GM19395 (cell line): Measurements from ENCODE around the gene GPR108.
"Not testable (repeated sequence)": the region's sequence is repeated elsewhere in the genome, so short reads cannot be mapped to it uniquely, and the experiment has no call there.

Experiments used
- ATAC-seq: cut with Tn5 transposase; IDR thresholded peaks from one replicate; pipeline ENCODE4 v1.9.1; 2021; ENCODE audit warnings: mild to moderate bottlenecking, moderate library complexity; ENCODE audit not compliant: unreplicated experiment

The GPR108 gene

GRCh38 chr19:6761053-6761676 lies 23.8 kb upstream of the GPR108 start:
- ATAC-seq: no peak

GRCh38 chr19:6760606-6761005 lies 23.2 kb upstream of the GPR108 start:
- no peak for ATAC-seq

DNA sequence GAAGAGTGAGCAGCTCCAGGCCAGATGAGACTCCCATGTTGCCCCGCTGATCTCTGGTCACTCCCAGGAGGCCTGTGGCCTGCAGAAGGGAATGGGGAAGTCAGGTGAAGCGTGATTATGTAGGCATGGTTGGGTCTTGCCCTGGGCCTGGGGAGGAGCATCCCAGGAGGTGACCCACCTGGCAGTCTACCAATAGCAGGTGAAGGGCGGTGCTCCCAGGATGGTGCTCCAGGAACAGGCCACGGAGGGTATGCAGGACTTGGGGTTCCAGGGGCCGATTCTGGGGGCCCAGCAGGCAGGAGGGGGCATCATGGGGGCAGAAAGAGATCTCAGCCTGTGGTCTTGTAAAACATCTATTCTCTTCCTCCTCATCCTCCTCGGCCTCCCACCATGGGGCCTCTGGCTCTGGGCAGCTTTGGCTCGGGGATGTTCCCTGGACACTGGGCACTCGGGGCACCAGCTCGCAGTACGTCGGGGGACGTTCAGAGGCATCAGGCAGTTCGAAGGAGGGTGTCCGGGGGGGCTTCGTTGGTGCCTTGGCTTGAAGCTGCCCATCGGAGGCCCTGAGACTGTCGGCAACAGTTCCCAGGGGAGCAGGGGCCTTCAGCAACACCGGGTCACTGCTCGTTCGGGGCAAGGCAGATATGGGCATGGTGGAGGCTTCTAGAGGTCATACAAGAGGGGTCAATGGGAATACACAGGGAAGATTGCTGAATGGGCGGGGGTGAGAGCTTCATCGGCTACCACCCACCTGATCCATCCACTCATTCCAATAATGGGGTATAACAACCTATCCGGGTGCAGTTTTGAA lies 17.5 kb upstream of the GPR108 start:
- ATAC-seq: no peak

GRCh38 chr19:6754136-6754535 lies 16.8 kb upstream of the GPR108 start:
- ATAC-seq: no peak

DNA sequence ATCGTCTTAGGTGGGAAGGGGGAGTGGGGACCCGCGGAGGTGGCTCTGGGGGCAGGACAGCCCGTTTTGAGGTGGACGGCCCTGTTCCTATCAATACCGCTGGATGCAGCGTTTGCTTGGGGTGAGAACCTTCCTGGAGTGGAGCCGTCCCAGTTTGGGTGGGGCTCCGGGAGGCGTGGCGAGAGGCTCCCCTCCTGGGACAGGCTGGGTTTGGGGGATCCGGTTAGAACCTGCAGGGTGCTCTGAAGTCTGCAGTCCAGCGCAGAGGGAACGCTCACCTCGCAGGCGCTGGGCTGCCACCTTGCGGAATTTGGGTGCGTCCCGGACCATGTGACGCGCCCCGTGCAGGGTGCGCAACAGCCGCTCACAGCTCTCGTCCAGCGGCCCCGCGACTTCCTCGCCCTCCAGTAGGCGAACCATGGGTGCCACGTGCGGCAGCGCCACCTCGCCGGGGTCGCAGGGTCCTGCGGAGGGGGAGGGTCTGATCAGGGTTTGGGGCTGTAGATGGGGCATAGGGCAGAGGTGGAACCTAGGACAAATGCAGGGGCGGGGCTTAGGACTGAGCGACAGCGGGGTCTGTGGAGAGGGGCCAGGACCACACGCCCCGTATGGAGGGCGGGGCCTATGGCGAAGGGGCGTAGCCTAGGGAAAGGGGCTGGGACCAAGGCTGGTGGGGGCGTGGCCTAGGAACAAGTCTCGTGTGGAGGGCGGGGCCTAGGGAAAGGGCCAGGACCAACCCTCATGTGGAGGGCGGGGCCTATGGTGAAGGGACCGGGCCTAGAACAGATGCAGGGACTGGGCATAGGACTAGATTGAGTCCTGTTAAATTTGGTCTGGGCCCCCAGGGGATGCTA lies 16.0 kb upstream of the GPR108 start:
- ATAC-seq: peak; percentile 79

GRCh38 chr19:6752256-6753177 lies 15.1 kb upstream of the GPR108 start:
- no peak for ATAC-seq

GRCh38 chr19:6751189-6751588 lies 13.8 kb upstream of the GPR108 start:
- no peak for ATAC-seq

- ATAC-seq: no peak
Observed at GRCh38 chr19:6750062-6750461, 12.7 kb upstream of the GPR108 start.

DNA sequence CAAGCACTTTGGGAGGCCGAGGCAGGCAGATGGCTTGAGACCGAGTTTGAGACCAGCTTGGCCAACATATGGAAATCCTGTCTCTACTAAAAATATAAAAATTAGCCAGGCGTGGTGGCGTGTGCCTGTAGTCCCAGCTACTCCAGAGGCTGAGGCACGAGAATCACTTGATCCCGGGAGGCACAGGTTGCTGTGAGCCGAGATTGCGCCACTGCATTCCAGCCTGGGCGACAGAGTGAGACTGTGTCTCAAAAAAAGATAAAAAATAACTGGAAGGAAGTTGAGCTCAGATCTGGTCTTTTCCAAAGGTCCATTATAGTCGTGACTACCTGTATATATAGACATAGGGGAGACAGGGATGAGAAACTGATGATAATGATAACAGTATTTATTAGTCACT lies 11.2 kb upstream of the GPR108 start:
- ATAC-seq: not testable (repeated sequence)

- ATAC-seq: no peak
Observed at GRCh38 chr19:6745965-6746364, 8.6 kb upstream of the GPR108 start.

- no peak for ATAC-seq
Observed at GRCh38 chr19:6744381-6745301, 7.3 kb upstream of the GPR108 start.

DNA sequence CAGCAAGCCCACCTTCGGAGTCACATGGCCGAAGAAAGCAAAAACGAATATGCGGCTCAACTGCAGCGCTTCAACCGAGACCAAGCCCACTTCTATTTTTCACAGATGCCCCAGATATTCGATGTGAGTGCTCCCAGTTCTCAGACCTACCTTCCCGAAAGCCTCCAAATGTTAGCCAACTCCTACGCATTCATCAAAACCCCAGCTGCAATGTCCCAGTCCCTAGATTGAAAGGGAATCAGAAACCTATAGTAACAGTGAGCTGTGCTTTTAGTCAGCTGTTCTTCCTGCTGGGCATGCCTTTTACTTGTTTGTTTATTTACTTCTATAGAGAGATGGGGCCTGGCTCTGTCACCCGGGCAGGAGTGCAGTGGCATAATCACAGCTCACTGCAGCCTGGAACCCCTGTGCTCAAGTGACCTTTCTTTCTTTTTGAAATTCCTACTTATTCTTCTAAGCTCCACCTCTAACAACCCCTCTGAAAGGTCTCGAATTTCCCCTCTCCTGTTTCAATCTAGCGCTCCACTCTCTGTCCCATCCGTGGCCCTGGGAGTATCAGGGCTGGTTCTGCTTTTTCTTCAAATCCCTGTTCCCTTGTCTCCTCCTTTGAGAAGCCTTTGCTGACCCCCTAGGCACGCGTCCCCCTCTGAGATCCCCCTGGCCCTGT lies 6.5 kb upstream of the GPR108 start:
- no peak for ATAC-seq

DNA sequence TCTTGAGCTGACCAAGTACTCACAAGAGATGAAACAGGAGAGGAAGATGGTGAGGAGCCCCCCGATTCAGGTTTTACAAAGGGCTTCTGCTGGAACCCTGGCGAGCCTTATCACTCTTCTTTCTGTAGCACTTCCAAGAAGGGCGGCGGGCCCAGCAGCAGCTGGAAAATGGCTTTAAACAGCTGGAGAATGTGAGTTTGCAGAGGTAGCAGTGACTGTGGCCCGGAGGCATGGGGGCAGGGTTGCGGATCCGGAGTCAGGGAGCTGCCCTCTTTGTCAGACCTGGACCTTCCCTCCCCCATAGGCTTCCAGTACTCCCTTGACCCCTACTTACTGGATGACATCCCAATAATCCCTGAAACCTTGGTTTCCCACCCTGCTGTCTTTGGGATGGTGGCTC lies 5.7 kb upstream of the GPR108 start:
- ATAC-seq: no peak

GRCh38 chr19:6740589-6741343 lies 3.4 kb upstream of the GPR108 start:
- ATAC-seq: no peak

DNA sequence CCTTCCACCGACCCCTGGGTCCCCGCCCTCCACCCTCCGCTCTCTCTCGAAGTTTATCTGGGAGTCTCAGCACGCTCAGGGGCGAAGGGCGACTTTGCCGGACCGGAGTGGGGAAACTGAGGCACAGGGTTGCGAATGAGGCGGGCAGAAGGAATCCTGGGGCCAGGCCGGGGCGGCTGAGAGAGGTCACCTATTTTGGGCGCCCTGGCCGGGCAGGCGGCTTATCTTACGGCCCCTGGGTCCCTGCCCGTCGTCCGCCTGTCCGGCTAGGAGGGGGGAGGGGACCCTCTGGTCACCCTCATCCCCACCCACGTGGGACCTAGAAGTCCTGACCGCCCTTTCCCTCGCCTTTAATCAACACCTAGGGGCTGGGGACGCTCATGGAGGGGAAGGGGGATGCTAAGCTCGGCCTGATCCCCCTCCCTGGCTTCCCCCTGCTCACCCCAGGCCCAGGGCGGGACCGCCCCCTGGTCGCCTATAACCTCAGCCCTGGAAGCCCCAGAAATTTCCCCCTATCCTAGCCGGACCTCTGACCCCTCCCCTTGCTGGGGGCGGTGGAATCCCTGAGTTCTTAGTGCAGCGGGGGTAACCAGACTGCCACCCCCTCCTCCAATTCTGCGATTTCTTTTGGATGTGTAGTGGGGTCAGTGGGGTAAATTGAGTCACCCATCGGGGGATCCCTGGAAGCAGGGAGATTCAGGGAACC lies 2.7 kb upstream of the GPR108 start:
- ATAC-seq: no peak

- ATAC-seq: no peak
Observed at GRCh38 chr19:6739390-6739882, 2.1 kb upstream of the GPR108 start, which contains the start of gene TRIP10. TSS of gene TRIP10 (plus strand) at chr19:6739680. CDS start at chr19:6739762, 82 bp downstream.

DNA sequence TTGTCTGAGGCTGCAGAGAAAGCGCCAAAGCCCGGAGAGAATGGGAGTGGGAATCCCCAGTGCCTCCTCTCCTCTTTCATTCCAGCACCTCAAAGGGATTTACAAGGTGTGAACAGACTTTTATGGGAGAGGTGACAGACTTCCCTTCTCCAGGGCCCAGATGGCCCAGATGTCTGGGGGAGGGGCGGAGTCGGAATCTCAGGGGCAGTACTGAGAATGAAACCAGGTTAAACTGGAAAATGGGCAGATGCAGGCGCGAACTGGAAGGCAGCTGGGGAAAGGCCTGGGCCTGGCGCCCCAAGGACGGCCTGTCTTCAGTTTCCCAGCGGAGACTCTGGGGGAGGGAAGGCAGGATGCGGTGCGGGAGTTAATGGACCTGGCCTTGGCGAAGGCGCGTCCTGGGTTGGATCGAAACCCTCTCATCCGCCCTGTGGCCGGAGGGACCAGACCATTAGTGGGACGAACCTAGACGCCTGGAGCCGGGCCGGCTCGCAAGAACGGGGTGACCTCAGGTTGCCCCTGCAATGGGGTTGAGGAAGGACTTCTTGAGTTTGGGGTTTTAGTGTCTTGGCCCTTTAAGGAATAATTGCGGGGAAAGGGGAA lies 1.5 kb upstream of the GPR108 start:
- no peak for ATAC-seq
